B cell (primary cell): ENCODE results near the gene PDSS1. TPM values are rescaled to one million over a fixed set of nuclear protein-coding genes. Genes with fewer than 3 reads are reported as not detected.
"Not testable (repeated sequence)": the region's sequence is repeated elsewhere in the genome, so short reads cannot be mapped to it uniquely, and the experiment has no call there.

ENCODE experiments used
- ATAC-seq: fragments of 200-7000 bp; cut with Tn5 transposase; one replicate; pipeline ENCODE4 v1.10.0; 2021; ENCODE audit warnings: low read depth, mild to moderate bottlenecking, moderate number of reproducible peaks, moderate library complexity
- CTCF ChIA-PET: fragments of 350-600 bp; sonication (Branson Sonifier 250); formaldehyde crosslinking; loops from one replicate; lab custom pipeline; 2021; ENCODE audit warnings: antibody characterized with exemption, inconsistent platforms; lab: Charles Lee
- POLR2A ChIA-PET: fragments of 350-600 bp; sonication (Branson Sonifier 250); formaldehyde crosslinking; loops from one replicate; lab custom pipeline; 2021; ENCODE audit warnings: antibody characterized with exemption; lab: Charles Lee
- DNase-seq: peaks from one replicate; pipeline ENCODE4 v3.0.0; 2013
- H2AFZ ChIP-seq: 2 replicates; pipeline ENCODE4 v1.6.1; 2012; ENCODE audit warnings: mild to moderate bottlenecking, low read depth, low read length; ENCODE audit not compliant: insufficient read depth, poor library complexity, severe bottlenecking
- H3K27ac ChIP-seq, 2 donors: 1 replicate in 1 of 2; 2 replicates in 1 of 2; pipeline ENCODE4 v1.5.1; 2012 to 2013; ENCODE audit warnings: low read length in 2 of 2, mild to moderate bottlenecking in 2 of 2, moderate library complexity in 1 of 2
- H3K27me3 ChIP-seq, 4 experiments: fragments of 200-600 bp in 1 of 4; sonication (generic) in 1 of 4; replicated peaks in 1 of 4; 1 replicate in 2 of 4; 2 replicates in 2 of 4; pipeline versions ENCODE4 v1.6.1 to v1.7.0; 2013 to 2016; ENCODE audit warnings: low read length in 3 of 4, mild to moderate bottlenecking in 2 of 4, mixed read lengths in 1 of 4, moderate library complexity in 1 of 4; ENCODE audit not compliant: insufficient read depth in 4 of 4, control insufficient read depth in 3 of 4; ENCODE audit errors: control extremely low read depth in 1 of 4
- H3K36me3 ChIP-seq, 2 experiments: replicated peaks in 1 of 2; 1 replicate in 1 of 2; 2 replicates in 1 of 2; pipeline versions ENCODE4 v1.6.1 to v1.7.1; 2013; ENCODE audit warnings: low read length in 1 of 2; ENCODE audit not compliant: insufficient read depth in 2 of 2, control insufficient read depth in 1 of 2; ENCODE audit errors: control extremely low read depth in 1 of 2, extremely low read depth in 1 of 2
- H3K4me1 ChIP-seq, 2 donors: fragments of 200-600 bp in 1 of 2; sonication (generic) in 1 of 2; 1 replicate in 1 of 2; 2 replicates in 1 of 2; pipeline versions ENCODE4 v1.5.1 to v1.6.1; 2013 to 2017; ENCODE audit warnings: low read length in 2 of 2; ENCODE audit not compliant: control insufficient read depth in 2 of 2, insufficient read depth in 2 of 2
- H3K4me2 ChIP-seq: replicated peaks from 2 replicates; pipeline ENCODE3; 2012; ENCODE audit warnings: mild to moderate bottlenecking, low read depth, low read length; ENCODE audit not compliant: poor library complexity, severe bottlenecking
- H3K4me3 ChIP-seq, 5 experiments: fragments of 200-600 bp in 1 of 5; sonication (generic) in 1 of 5; 1 replicate in 3 of 5; 2 replicates in 2 of 5; pipeline versions ENCODE4 v1.5.1 to v1.7.0; 2011 to 2016; ENCODE audit warnings: low read length in 4 of 5, mild to moderate bottlenecking in 4 of 5, low read depth in 2 of 5, control low read depth in 1 of 5, moderate library complexity in 1 of 5; ENCODE audit not compliant: insufficient read depth in 1 of 5; ENCODE audit errors: control extremely low read depth in 1 of 5, extremely low read depth in 1 of 5
- H3K79me2 ChIP-seq: fragments of 200-600 bp; sonication (generic); one replicate; pipeline ENCODE4 v1.6.0; 2016; ENCODE audit warnings: low read length; ENCODE audit not compliant: control insufficient read depth, insufficient read depth
- H3K9ac ChIP-seq: fragments of 200-600 bp; sonication (generic); 2 replicates; pipeline ENCODE4 v1.6.1; 2017; ENCODE audit warnings: mild to moderate bottlenecking, low read length, moderate library complexity
- H3K9me3 ChIP-seq, 3 donors: one replicate each; pipeline versions ENCODE4 v1.6.1 to v1.7.1; 2013; ENCODE audit warnings: low read length in 2 of 3; ENCODE audit not compliant: control insufficient read depth in 2 of 3, insufficient read depth in 1 of 3; ENCODE audit errors: control extremely low read depth in 1 of 3
- H4K20me1 ChIP-seq: 2 replicates; pipeline ENCODE4 v1.6.0; 2012; ENCODE audit warnings: mild to moderate bottlenecking, low read length; ENCODE audit not compliant: insufficient read depth, control insufficient read depth, poor library complexity, severe bottlenecking
- H3K27ac Mint-ChIP-seq: one replicate; pipeline ENCODE4 v1.8.0; 2021; ENCODE audit warnings: mixed read lengths
- H3K27me3 Mint-ChIP-seq: one replicate; pipeline ENCODE4 v1.8.0; 2021; ENCODE audit warnings: mixed read lengths
- H3K4me1 Mint-ChIP-seq: one replicate; pipeline ENCODE4 v1.8.0; 2021; ENCODE audit warnings: mixed read lengths
- H3K4me3 Mint-ChIP-seq: one replicate; pipeline ENCODE4 v1.8.0; 2021; ENCODE audit warnings: mixed read lengths
- H3K9me3 Mint-ChIP-seq: one replicate; pipeline ENCODE4 v1.8.0; 2022; ENCODE audit warnings: mixed read lengths; ENCODE audit not compliant: insufficient read depth
- EZH2 ChIP-seq: IDR thresholded peaks from 2 replicates; pipeline ENCODE4 v1.6.1; 2012; ENCODE audit warnings: borderline replicate concordance, low read depth, mild to moderate bottlenecking, moderate library complexity, low read length; ENCODE audit not compliant: insufficient read depth, poor library complexity, severe bottlenecking
- WGBS: methylation state at CpG from one replicate; pipeline ENCODE4 v1.1.5; 2013; ENCODE audit warnings: missing lambda C conversion rate; ENCODE audit not compliant: insufficient coverage; 5-methylcytosine and 5-hydroxymethylcytosine counted together
- intact Hi-C: fragments of 100-400 bp; cut with micrococcal nuclease; formaldehyde crosslinking; loops from one replicate; pipeline ENCODE4 v1.10.0; 2022
- polyA plus RNA-seq: library from polyadenylated mRNA; depleted of rRNA; stranded (reverse); fragments of >200 nt; gene quantifications from 2 replicates; pipeline ENCODE4 v1.2.3, GENCODE V29; 2012
- total RNA-seq, 2 donors: library from RNA; stranded (reverse); fragments of 120-200 nt in 1 of 2; gene quantifications; 1 replicate in 1 of 2; 2 replicates in 1 of 2; pipeline versions ENCODE4 v1.2.3 to v1.2.4, GENCODE V29; 2013 to 2022
- TF ChIP-seq, protein P1 (sequence below): fragments of 200-600 bp; IDR thresholded peaks from one replicate; pipeline ENCODE4 v1.8.0; 2022; ENCODE audit warnings: antibody characterized with exemption, mild to moderate bottlenecking

The PDSS1 gene
- total and polyA plus RNA-seq, 2 donors (not counting 1 experiment from before 2014, with no cell fraction given), result 3.6 to 4.7 TPM

DNA sequence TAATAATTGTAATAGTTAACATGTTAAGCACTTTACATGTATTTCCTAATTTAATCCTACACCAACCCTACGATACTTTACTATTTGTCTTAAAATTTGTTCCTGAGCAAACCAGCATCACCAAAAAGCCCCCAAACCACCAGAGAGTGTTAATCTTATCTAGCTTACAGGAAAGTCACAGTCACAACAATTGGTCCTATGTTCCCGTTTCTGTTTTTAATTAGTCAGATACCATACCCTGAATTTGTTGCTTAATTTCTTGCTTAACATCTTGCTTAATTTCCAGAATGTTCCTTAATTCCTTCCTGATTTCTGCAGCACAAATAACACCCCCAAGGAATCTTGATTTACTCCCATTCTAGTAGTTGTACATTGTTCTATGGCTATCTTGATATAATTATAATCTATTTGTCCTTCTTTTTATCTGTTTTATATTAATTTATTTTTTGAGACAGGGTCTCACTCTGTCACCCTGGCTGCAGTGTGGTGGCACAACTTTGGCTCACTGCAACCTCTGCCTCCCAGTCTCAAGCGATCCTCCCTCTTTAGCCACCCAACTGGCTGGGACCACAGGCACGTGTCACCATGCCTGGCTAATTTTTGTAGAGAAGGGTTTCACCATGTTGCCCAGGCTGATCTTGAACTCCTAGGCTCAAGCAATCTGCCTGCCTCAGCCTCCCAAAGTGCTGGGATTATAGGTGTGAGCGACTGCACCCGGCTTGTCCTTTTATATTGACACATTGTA, 6.6 kb upstream of the PDSS1 start:
- TF ChIP-seq, protein P1, sequence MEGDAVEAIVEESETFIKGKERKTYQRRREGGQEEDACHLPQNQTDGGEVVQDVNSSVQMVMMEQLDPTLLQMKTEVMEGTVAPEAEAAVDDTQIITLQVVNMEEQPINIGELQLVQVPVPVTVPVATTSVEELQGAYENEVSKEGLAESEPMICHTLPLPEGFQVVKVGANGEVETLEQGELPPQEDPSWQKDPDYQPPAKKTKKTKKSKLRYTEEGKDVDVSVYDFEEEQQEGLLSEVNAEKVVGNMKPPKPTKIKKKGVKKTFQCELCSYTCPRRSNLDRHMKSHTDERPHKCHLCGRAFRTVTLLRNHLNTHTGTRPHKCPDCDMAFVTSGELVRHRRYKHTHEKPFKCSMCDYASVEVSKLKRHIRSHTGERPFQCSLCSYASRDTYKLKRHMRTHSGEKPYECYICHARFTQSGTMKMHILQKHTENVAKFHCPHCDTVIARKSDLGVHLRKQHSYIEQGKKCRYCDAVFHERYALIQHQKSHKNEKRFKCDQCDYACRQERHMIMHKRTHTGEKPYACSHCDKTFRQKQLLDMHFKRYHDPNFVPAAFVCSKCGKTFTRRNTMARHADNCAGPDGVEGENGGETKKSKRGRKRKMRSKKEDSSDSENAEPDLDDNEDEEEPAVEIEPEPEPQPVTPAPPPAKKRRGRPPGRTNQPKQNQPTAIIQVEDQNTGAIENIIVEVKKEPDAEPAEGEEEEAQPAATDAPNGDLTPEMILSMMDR, result no peak
- no peak for TF ChIP-seq EZH2
- POLR2A ChIA-PET, result no interaction called here
- H3K9ac ChIP-seq, result no peak overlapping the region
- H3K36me3 ChIP-seq, result no peaks in the 10 kb centered on the region
- Mint-ChIP-seq H3K4me3 (no peak overlapping the region), H3K27ac (no peak overlapping the region), H3K9me3 (no peaks in the 10 kb centered on the region), H3K4me1 (no peaks in the 10 kb centered on the region), H3K27me3 (peaks cover 14% of the 10 kb centered on the region)
- H3K4me1 ChIP-seq, result no peaks in the 10 kb centered on the region
- H2AFZ ChIP-seq, result no peak overlapping the region
- H4K20me1 ChIP-seq, result no peaks in the 10 kb centered on the region
- H3K4me3 ChIP-seq, result no peak overlapping the region
- H3K4me2 ChIP-seq, result no peak overlapping the region
- intact Hi-C loops, result no loop called here
- H3K27me3 ChIP-seq, result no peaks in the 10 kb centered on the region
- H3K79me2 ChIP-seq, result no peaks in the 10 kb centered on the region
- H3K27ac ChIP-seq, result no peak overlapping the region
- DNase-seq (no peak), ATAC-seq (no peak)
- WGBS, result 30% methylated on average over 2 of the region's 6 CpGs
- H3K9me3 ChIP-seq, result no peaks in the 10 kb centered on the region
- CTCF ChIA-PET, result no interaction called here

DNA sequence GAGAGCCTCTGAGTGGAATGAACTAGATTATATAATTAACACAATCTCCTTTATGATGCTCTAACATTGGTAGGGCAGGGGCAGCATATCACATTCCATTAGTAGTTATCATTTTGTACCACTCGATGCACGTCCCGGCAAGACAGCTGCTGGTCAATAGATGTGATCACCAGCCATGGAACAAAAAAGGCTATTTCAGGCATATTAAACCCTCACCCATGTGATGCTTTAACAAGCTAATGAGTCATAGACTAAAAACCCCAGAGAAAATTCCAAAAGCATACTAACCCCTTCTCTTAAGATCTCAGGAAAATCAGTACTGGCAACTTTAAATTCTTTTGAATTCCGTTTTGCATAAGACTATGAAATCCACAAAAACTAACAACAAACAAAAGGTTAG, 3.0 kb upstream of the PDSS1 start:
- H3K27me3 Mint-ChIP-seq, H3K4me3 Mint-ChIP-seq, H3K9me3 ChIP-seq, intact Hi-C loops, H3K27ac Mint-ChIP-seq, H3K9me3 Mint-ChIP-seq, H4K20me1 ChIP-seq, ATAC-seq, H2AFZ ChIP-seq, H3K27ac ChIP-seq, H3K27me3 ChIP-seq, H3K36me3 ChIP-seq, H3K4me2 ChIP-seq, H3K9ac ChIP-seq, H3K4me3 ChIP-seq, DNase-seq, POLR2A ChIA-PET: not testable (repeated sequence)
- CTCF ChIA-PET, result interaction anchor here (1.0 kb wide), 1 partner anchor 31 kb away, joined by 3 read pairs; no protein-coding TSS in a partner anchor
- Histone ChIP-seq H3K4me1 (peaks cover 10 to 13% of the 10 kb centered on the region in 2 donors), H3K79me2 (peaks cover 23% of the 10 kb centered on the region)
- H3K4me1 Mint-ChIP-seq, result peaks cover 18% of the 10 kb centered on the region
- WGBS, result 89% methylated on average over 3 of the region's 4 CpGs
